Left lung (tissue), 10 donors: ENCODE data around the gene C16orf86. TPM values are rescaled to one million over a fixed set of nuclear protein-coding genes. Genes with fewer than 3 reads are reported as not detected.

Experiments
- ATAC-seq: fragments of 200-7000 bp; cut with Tn5 transposase; one replicate; pipeline ENCODE4 v1.9.1; 2020; ENCODE audit warnings: moderate library complexity
- DNase-seq, 4 donors: peaks; one replicate each; pipeline ENCODE4 v3.0.0-alpha.2; 2013 to 2020
- H3K27ac ChIP-seq, 2 donors: fragments of 200-600 bp; sonication (generic) in 1 of 2; one replicate each; pipeline versions ENCODE4 v1.5.0 to v1.8.0; 2020 to 2021
- H3K27me3 ChIP-seq, 2 donors: fragments of 200-600 bp; sonication (generic) in 1 of 2; one replicate each; pipeline versions ENCODE4 v1.5.0 to v1.8.0; 2020 to 2021
- H3K36me3 ChIP-seq, 2 donors: fragments of 200-600 bp; sonication (generic) in 1 of 2; one replicate each; pipeline versions ENCODE4 v1.5.0 to v1.8.0; 2020 to 2021
- H3K4me1 ChIP-seq, 2 donors: fragments of 200-600 bp; one replicate each; pipeline ENCODE4 v1.8.0; 2021
- H3K4me3 ChIP-seq, 2 donors: fragments of 200-600 bp; sonication (generic) in 1 of 2; one replicate each; pipeline versions ENCODE4 v1.5.0 to v1.8.0; 2020 to 2021; ENCODE audit warnings: mild to moderate bottlenecking in 1 of 2
- H3K9me3 ChIP-seq, 2 donors: fragments of 200-600 bp; sonication (generic) in 1 of 2; one replicate each; pipeline versions ENCODE4 v1.5.0 to v1.8.0; 2020 to 2021
- intact Hi-C, 2 donors: fragments of 100-400 bp; cut with DNase I; formaldehyde crosslinking; loops; one replicate each; pipeline versions ENCODE4 v1.11.2 to v1.14.2; 2022
- polyA plus RNA-seq, 6 donors: library from polyadenylated mRNA; unstranded; fragments of 120-200 nt; gene quantifications; one replicate each; pipeline ENCODE4 v1.2.1, GENCODE V29; 2013; ENCODE audit not compliant: insufficient read length in 6 of 6
- total RNA-seq, 2 donors: library from RNA; stranded (reverse); fragmentation: NEBNext Ultra II Directional; extraction: Animal tissue kit (Norgen Biotek cat#: 25700); gene quantifications; one replicate each; pipeline ENCODE4 v1.2.1, GENCODE V29; 2021
- TF ChIP-seq, protein P1 (sequence below), 2 donors: fragments of 200-600 bp; sonication (generic) in 1 of 2; IDR thresholded peaks; one replicate each; pipeline versions ENCODE4 v1.5.0 to v1.8.0; 2021; ENCODE audit warnings: antibody characterized with exemption in 2 of 2
- donor health status: DM: no; HTN: yes; CAD: no.
- donor health status: DM: no; HTN: no; CAD: no.

Gene C16orf86
- total and polyA plus RNA-seq, 8 donors = 2.3 to 3.6 (median 2.7) TPM

DNA sequence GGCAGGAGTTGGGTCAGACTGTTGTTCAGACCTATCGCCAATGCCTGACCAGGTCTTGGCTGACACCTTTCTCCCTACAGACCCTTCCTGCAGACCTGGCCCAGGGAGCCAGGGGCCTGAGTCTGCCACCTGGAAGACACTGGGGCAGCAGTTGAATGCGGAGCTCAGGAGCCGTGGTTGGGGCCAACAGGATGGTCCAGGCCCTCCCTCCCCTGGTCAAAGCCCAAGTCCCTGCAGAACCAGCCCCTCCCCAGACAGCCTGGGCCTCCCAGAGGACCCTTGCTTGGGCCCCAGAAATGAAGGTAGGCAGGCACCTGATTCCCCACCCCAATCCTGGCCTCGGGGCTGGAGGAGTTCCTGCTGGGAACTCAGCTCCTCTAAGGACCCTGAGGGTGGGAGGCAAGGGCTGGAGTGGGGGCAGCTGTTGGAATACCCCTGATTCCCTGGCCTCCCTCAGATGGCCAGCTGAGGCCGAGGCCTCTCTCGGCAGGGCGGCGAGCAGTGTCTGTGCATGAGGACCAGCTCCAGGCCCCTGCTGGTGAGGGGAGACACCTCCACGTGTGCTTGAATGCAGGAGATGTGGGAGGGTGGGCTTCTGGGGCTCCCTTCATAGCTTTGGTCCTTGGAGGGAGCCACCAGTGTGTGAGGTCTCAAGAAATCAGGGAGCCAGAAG lies 10.1 kb upstream of the C16orf86 start:
- TF ChIP-seq, protein P1, sequence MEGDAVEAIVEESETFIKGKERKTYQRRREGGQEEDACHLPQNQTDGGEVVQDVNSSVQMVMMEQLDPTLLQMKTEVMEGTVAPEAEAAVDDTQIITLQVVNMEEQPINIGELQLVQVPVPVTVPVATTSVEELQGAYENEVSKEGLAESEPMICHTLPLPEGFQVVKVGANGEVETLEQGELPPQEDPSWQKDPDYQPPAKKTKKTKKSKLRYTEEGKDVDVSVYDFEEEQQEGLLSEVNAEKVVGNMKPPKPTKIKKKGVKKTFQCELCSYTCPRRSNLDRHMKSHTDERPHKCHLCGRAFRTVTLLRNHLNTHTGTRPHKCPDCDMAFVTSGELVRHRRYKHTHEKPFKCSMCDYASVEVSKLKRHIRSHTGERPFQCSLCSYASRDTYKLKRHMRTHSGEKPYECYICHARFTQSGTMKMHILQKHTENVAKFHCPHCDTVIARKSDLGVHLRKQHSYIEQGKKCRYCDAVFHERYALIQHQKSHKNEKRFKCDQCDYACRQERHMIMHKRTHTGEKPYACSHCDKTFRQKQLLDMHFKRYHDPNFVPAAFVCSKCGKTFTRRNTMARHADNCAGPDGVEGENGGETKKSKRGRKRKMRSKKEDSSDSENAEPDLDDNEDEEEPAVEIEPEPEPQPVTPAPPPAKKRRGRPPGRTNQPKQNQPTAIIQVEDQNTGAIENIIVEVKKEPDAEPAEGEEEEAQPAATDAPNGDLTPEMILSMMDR (IDR thresholded peaks at IDR 0.05) = no peak
- Histone ChIP-seq H3K27me3 (peaks cover 23 to 42% of the 10 kb centered on the region in 2 donors), H3K4me3 (no peak overlapping the region), H3K36me3 (peaks cover 0 to 23% of the 10 kb centered on the region in 2 donors), H3K27ac (no peak overlapping the region), H3K4me1 (peaks cover 16 to 29% of the 10 kb centered on the region in 2 donors), H3K9me3 (no peaks in the 10 kb centered on the region)
- DNase-seq (peak in 1 of 4 donors; percentile 74), ATAC-seq (no peak)
- intact Hi-C loops = loop anchor here in 1 of 2 donors (10.0 kb wide), 1 partner anchor 112 kb away; no protein-coding TSS in a partner anchor

DNA sequence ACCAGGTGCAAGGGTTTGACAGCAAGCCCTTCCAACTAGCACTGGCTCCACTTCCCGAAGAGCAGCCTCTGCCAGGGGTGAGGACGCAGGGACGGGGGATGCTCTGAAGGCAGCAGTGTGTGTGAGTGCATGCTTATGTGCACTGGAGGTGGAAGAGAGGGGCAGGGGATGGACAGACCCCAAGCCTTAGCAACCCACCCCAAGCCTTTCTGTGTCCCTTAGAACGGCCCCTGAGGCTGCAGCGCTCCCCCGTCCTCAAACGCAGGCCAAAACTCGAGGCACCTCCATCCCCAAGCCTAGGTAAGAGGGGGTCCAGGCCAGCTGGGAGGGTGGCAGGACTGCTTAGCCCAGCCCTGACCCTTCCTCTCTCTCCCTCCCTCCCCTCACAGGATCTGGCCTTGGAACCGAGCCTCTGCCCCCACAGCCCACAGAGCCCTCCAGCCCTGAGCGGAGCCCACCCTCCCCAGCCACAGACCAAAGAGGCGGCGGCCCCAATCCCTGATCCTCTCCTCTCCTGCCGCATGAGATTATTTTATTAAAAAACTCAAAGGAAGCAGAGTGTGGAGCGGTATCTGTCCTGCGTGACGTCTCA lies 9.5 kb upstream of the C16orf86 start:
- no peak for DNase-seq
- intact Hi-C loops = loop anchor here in 1 of 2 donors (10.0 kb wide), 1 partner anchor 112 kb away; no protein-coding TSS in a partner anchor
- Histone ChIP-seq H3K27me3 (peaks cover 23 to 36% of the 10 kb centered on the region in 2 donors), H3K27ac (no peak overlapping the region), H3K4me3 (no peak overlapping the region), H3K36me3 (peaks cover 0 to 23% of the 10 kb centered on the region in 2 donors), H3K4me1 (peaks cover 18 to 31% of the 10 kb centered on the region in 2 donors), H3K9me3 (no peaks in the 10 kb centered on the region)
- TF ChIP-seq, protein P1 (IDR thresholded peaks at IDR 0.05) = no peak
- ATAC-seq = no peak

DNA sequence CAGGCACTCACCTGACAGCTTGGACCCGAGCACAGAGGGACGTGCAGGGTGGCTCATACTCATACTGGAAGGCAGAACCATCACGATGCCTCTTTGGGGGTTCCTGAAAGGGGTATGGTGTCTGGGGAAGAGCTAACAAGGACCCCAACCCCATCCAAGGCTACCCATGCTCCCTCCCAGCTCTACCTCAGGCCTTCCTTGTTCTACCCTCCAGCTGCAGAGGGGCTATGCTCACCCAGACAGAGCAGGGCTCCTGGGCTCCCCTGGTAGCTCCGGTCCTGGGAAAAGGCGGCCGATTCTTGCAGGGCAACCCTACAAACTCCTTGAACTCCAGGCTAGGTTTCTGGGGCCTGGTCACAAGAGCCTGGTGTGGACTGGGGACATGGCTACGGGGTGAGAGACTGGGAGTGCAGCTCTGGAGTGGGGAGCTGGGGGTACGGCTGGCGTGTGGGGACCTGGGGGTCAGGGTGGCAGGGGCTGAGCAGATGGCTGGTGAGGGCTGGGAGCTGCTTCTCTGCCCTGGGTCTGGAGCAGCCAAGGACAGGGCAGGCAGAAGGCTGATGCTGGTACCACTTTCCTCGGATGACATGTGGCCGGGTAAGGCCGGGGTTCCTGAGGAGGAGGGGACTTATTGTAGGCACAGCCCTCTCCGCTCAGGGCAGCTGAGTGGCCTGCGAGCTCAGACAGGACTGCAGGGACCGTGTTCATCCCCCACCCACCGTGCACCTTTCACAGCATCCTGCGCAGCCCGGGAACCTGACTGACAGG lies 8.7 kb upstream of the C16orf86 start:
- TF ChIP-seq, protein P1 (IDR thresholded peaks at IDR 0.05) = no peak
- peaks cover 18 to 29% of the 10 kb centered on the region in 2 donors for H3K4me1 ChIP-seq
- H3K27ac ChIP-seq = no peak overlapping the region
- H3K4me3 ChIP-seq = no peak overlapping the region
- ATAC-seq = no peak
- H3K36me3 ChIP-seq = peaks cover 0 to 31% of the 10 kb centered on the region in 2 donors
- peaks cover 18 to 27% of the 10 kb centered on the region in 2 donors for H3K27me3 ChIP-seq
- no peaks in the 10 kb centered on the region for H3K9me3 ChIP-seq
- DNase-seq = no peak
- intact Hi-C loops = loop anchor here in 1 of 2 donors (10.0 kb wide), 1 partner anchor 113 kb away; no protein-coding TSS in a partner anchor

DNA sequence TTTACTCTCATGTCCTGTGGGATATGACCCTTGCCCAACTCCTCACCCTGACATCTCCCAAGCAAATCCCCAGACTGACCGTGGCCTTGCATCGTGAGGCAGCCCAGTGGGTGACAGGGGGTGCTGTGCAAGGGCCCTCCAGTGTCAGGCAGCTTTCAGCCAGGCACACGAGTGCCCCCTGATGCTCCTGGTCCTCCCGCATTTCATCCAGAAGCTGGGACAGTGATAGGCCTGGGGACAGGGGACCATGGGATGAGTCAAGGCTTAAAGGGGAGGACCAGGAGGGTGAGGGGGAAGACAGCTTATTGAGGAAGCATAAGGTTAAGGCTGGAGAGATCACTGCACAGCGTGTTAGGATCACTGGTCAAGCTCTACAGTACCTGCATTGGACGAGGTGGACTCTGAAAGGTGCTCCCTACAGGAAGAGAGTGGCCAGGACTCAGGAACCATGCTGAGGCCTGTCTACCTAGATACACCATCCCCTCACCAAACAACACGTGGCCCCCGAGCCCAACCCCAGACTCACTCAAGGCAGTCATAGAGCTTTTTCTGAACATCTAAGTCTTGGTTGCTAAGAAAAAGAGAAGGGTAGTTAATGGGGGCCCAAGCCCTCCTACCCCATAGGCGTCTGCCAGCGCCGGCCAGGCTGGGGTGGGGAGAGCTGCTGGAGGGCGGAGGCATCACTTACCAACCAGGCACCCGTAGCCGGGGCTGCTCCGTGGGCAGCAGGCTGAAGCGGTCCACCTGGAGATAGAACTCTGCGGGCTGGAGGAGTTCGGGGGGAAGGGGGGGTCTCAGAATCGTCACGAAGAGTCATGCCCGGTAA lies 7.6 kb upstream of the C16orf86 start:
- no peak for DNase-seq
- H3K9me3 ChIP-seq = no peaks in the 10 kb centered on the region
- intact Hi-C loops = loop anchor here in 1 of 2 donors (10.0 kb wide), 1 partner anchor 114 kb away; no protein-coding TSS in a partner anchor
- H3K4me1 ChIP-seq = peaks cover 13 to 22% of the 10 kb centered on the region in 2 donors
- H3K36me3 ChIP-seq = peaks cover 0 to 34% of the 10 kb centered on the region in 2 donors
- TF ChIP-seq, protein P1 (IDR thresholded peaks at IDR 0.05) = no peak
- no peak for ATAC-seq
- no peak overlapping the region for H3K27ac ChIP-seq
- peaks cover 9 to 16% of the 10 kb centered on the region in 2 donors for H3K27me3 ChIP-seq
- H3K4me3 ChIP-seq = peak overlapping the region; percentile 83 to 96
